Measurements from ENCODE around the gene MYEOV. TPM values are rescaled to one million over a fixed set of nuclear protein-coding genes. Genes with fewer than 3 reads are reported as not detected.

The MYEOV gene
- total and polyA plus RNA-seq, 2 of the 8 experiments (the other 6 are each of a cell fraction or from before 2014, with no cell fraction given) = 0.44 to 0.67 TPM

- Histone ChIP-seq H3K4me3 (ENCODE audit: extremely low read depth in 1 of 4, insufficient read depth in 2 of 4, low read depth in 3 of 4, low read length in 4 of 4) (no peak overlapping the region), H3K79me2 (ENCODE audit: control insufficient read depth in 1 of 2, insufficient read depth in 2 of 2, low read length in 2 of 2) (no peaks in the 10 kb centered on the region), H2BK20ac (ENCODE audit: low read length) (no peak overlapping the region), H4K91ac (replicated peaks; ENCODE audit: insufficient read length, low read length) (no peak overlapping the region), H3K9ac (replicated peaks in 1 of 4; ENCODE audit: extremely low read depth in 1 of 4, low read depth in 3 of 4, low read length in 3 of 4) (no peak overlapping the region), H4K8ac (ENCODE audit: extremely low read depth, insufficient read depth, low read length) (no peak overlapping the region), H2AK5ac (ENCODE audit: low read depth, low read length) (no peak overlapping the region), H2AFZ (ENCODE audit: low read length) (no peak overlapping the region), H3K18ac (ENCODE audit: extremely low read depth, low read length) (no peak overlapping the region), H3K9me3 (ENCODE audit: insufficient read depth in 2 of 2, low read depth in 1 of 2, low read length in 1 of 2) (no peaks in the 10 kb centered on the region), H3K36me3 (ENCODE audit: control insufficient read depth in 2 of 4, insufficient read depth in 4 of 4, low read length in 3 of 4) (no peaks in the 10 kb centered on the region), H3K27ac (ENCODE audit: low read depth, low read length) (no peak overlapping the region), H2BK15ac (ENCODE audit: low read length) (no peak overlapping the region), H3K4ac (replicated peaks; ENCODE audit: insufficient read length, low read depth, low read length) (no peak overlapping the region), H3K14ac (ENCODE audit: insufficient read length) (no peak overlapping the region), H4K20me1 (replicated peaks in 1 of 2; ENCODE audit: control insufficient read depth in 1 of 2, insufficient read depth in 2 of 2, low read length in 2 of 2) (peaks cover 0 to 3% of the 10 kb centered on the region in 2 experiments), H3K4me2 (ENCODE audit: insufficient read depth in 1 of 2, low read depth in 2 of 2, low read length in 2 of 2) (no peak overlapping the region), H2BK12ac (ENCODE audit: low read depth, low read length) (no peak overlapping the region), H4K5ac (ENCODE audit: insufficient read length, low read depth, low read length) (no peak overlapping the region), H3K79me1 (ENCODE audit: low read depth, low read length) (no peaks in the 10 kb centered on the region), H3K23me2 (ENCODE audit: low read depth, low read length) (peaks cover 13% of the 10 kb centered on the region), H3K4me1 (replicated peaks in 1 of 4; ENCODE audit: control insufficient read depth in 3 of 4, insufficient read depth in 4 of 4, low read length in 3 of 4) (no peaks in the 10 kb centered on the region; a peak in 1 of 7 replicates), H3K56ac (replicated peaks; ENCODE audit: insufficient read length, low read depth, low read length) (no peak overlapping the region), H3K27me3 (replicated peaks in 1 of 4; ENCODE audit: control insufficient read depth in 3 of 4, extremely low read depth in 1 of 4, insufficient read depth in 3 of 4, low read length in 3 of 4) (no peaks in the 10 kb centered on the region; a peak in 3 of 7 replicates), H3K23ac (ENCODE audit: insufficient read length) (no peak overlapping the region), H2BK120ac (replicated peaks; ENCODE audit: low read depth, low read length) (no peak overlapping the region), H2BK5ac (ENCODE audit: low read depth, low read length) (no peak overlapping the region)
- TF ChIP-seq CBX8 (IDR thresholded peaks at IDR 0.05; ENCODE audit: borderline replicate concordance, low read depth, low read length) (no peak), CREB1 (IDR thresholded peaks at IDR 0.05) (no peak), FOSL1 (IDR thresholded peaks at IDR 0.05; ENCODE audit: insufficient read depth, low read depth, low read length) (no peak), ASH2L (IDR thresholded peaks at IDR 0.05; ENCODE audit: low read length) (no peak), E2F6 (IDR thresholded peaks at IDR 0.05) (no peak)
- ChIA-PET POLR2A (ENCODE audit: partially characterized antibody) (no interaction called here), CTCF (ENCODE audit: partially characterized antibody) (interaction anchor here (1.0 to 1.7 kb wide), 4 partner anchors 25 to 186 kb away, joined by 3 to 5 read pairs (median 4); no protein-coding TSS in a partner anchor)
- WGBS, 2 experiments (ENCODE audit: extremely low coverage in 1 of 2, insufficient coverage in 1 of 2, insufficient read length in 1 of 2, insufficient replicate concordance in 2 of 2, low coverage in 1 of 2, low lambda C conversion rate in 2 of 2, missing lambda C conversion rate in 1 of 2) = 89% methylated on average over 7 of the region's 8 CpGs; no CpG with 5 or more reads in 1 of the 2 experiments
- DNase-seq (ENCODE audit: low read depth in 1 of 2, low spot score in 2 of 2) = no peak
- FAIRE-seq = no peak
Observed at GRCh38 chr11:69274531-69275016, 19.4 kb upstream of the MYEOV start.

Measured in H1 (cell line).